ENCODE results near the gene PTPRN2.

Gene PTPRN2

DNA sequence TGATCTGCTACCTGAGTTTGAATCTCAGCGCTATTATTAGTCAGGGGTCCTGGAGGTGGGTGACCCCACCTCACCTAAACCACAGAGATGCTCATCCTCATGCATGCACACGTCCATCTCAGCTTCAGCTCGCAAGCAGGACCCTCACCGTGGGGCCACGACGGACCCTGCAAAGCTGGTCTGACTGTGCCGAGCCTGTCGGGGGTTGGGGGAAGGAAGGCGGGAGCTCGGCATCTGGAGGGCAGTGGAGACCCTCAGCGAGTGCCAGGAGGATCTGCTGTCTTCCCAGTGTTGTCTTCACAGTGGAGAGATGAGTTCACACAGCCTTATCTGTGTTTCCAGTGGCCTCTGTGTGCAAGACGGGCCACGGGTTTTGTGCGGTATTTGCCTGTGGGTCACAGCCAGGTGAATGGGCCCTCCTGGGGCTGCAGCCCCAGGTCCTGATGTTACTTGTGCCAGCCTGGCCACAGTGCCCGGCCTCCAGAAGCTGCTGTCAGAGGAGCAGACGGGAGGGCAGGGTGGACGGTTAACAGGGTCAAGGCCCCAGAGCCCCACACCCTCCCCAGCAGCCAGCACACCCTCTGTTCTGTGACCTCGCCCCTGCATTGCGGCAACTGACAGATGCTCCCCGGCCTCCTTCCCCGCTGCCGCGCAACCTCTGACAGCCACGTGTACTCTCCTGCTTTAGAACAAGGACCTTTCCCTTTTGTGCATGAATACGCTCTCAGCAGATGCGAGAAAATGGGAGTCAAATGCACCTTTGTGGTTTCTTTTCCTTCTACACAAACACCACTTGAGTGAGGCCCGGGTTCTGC is 722.1 kb downstream of the PTPRN2 start:
- H3K27me3 Mint-ChIP-seq: no peaks in the 10 kb centered on the region
- CTCF ChIA-PET: no interaction called here
- no peak overlapping the region for H3K4me3 Mint-ChIP-seq
- peaks cover 7% of the 10 kb centered on the region for H3K9me3 Mint-ChIP-seq
- DNase-seq: no peak
- H3K27ac Mint-ChIP-seq: no peak overlapping the region
- no peaks in the 10 kb centered on the region for H3K36me3 Mint-ChIP-seq
- peaks cover 3% of the 10 kb centered on the region for H3K4me1 Mint-ChIP-seq

DNA sequence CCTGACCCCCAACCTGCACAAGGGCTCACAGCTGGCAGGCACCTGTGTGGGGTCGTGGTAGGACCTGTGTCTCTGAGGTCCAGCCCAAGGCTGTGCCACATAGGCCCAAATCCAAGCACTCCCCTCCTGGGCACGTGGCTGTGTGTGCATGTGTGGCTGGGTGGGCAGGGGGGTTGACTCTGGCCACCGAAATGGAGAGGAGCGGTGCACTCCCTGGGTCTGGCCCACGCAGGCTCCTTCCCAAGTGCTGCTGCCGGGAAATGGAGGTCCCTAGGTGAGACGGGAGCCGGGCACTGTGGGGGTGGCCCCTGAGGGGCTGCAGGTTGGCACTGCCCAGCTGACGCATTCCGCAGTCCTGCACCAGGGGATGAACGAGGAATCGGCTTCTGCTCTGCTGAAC is 722.7 kb downstream of the PTPRN2 start:
- no peaks in the 10 kb centered on the region for H3K4me1 Mint-ChIP-seq
- no peak for DNase-seq
- no peak overlapping the region for H3K27ac Mint-ChIP-seq
- H3K4me3 Mint-ChIP-seq: no peak overlapping the region
- H3K9me3 Mint-ChIP-seq: peaks cover 7% of the 10 kb centered on the region
- H3K36me3 Mint-ChIP-seq: no peaks in the 10 kb centered on the region
- no peaks in the 10 kb centered on the region for H3K27me3 Mint-ChIP-seq
- CTCF ChIA-PET: no interaction called here

DNA sequence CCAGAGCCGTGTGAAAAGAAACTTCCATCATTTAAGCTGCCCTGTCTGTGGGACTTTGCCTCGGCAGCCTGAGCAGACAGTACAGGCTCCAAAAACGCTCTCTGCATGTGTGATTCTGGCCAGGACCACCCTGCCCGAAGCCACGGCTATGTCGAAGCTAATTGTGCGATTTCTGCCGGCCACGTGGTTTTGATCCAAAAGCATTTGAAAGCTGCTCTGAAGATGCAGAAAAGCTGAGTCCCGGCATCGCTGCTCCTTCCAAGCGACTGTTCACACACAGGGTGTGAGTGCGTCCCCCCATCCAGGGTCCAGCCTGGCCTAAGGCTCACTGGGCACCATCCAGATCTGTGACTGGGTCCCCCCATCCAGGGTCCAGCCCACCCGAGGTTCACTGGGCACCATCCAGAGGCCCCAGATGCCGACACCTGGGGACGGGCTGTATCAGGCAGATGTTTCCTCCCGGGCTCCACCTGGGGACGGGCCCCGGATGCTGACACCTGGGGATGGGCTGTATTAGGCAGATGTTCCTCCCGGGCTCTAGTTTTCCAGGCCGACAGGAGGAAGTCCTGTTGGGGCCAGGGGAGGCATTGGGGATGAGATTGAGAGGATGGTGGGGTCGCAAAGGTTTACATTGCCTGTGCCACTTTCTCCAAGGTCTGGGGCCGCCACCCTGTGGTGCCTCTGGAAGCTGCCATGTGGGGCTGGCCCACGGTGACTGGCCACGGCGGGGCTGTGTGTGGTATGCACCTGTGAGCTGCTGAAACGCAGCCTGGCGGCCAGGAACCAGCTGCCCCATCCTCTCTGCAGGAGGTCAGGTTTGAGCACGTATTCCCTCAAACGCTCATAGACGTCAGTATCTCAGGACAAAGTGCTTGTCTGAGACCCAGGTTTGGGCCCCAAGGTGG is 723.5 kb downstream of the PTPRN2 start:
- H3K4me1 Mint-ChIP-seq: no peaks in the 10 kb centered on the region

DNA sequence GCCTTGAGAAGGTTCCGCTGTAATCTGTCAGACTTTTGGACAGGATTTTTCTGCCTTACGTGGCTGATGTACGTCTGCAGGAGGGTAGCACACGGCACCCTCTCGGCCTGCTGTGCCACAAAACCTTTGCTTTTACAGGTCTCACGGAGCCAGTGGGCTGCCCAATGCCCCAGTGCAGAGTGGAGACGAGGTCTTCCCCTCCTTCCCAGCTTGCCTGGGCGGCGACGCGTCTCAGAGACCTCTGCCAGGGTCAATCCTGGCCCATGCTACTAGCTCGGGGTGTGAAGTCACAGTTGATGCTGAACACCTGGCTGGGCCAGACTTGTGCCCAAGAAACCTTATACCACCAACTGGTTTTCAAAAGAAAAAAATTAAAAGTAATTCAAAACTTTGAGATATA is 724.4 kb downstream of the PTPRN2 start:
- Mint-ChIP-seq H3K9me3 (peaks cover 7% of the 10 kb centered on the region), H3K4me3 (no peak overlapping the region), H3K4me1 (no peaks in the 10 kb centered on the region), H3K36me3 (no peaks in the 10 kb centered on the region), H3K27ac (no peak overlapping the region), H3K27me3 (no peaks in the 10 kb centered on the region)
- no peak for DNase-seq
- CTCF ChIA-PET: no interaction called here

More for the DNA sequence above, 723.5 kb downstream of the PTPRN2 start:
- no peak overlapping the region for H3K27ac Mint-ChIP-seq
- H3K4me3 Mint-ChIP-seq: no peak overlapping the region
- H3K36me3 Mint-ChIP-seq: no peaks in the 10 kb centered on the region
- peak; percentile 31 for DNase-seq
- no peaks in the 10 kb centered on the region for H3K27me3 Mint-ChIP-seq
- CTCF ChIA-PET: no interaction called here
- H3K9me3 Mint-ChIP-seq: peaks cover 7% of the 10 kb centered on the region

- no peak for DNase-seq
- Mint-ChIP-seq H3K4me1 (no peaks in the 10 kb centered on the region), H3K9me3 (peaks cover 7% of the 10 kb centered on the region), H3K27me3 (no peaks in the 10 kb centered on the region), H3K36me3 (no peaks in the 10 kb centered on the region), H3K27ac (no peak overlapping the region), H3K4me3 (no peak overlapping the region)
- CTCF ChIA-PET: no interaction called here
Measured at GRCh38 chr7:157862731-157863130, 724.9 kb downstream of the PTPRN2 start.

DNA sequence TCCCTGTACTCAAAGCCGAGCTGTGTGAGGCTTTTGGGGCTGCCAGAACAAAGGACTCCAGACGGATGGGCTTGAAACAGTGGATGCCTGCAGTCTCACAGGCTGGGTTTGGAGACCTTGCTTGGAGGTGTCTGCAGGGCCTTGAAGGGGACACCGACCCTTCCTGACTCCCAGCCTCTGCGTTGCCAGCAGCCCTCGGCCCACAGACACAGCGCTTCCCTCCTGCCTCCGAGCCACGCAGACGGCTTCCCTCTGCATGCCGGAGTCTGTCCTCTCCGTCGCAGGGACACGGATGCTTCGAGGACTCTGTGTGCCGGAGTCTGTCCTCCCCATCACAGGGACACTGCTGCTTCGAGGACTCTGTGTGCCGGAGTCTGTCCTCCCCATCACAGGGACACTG is 726.1 kb downstream of the PTPRN2 start:
- Mint-ChIP-seq H3K9me3 (peaks cover 3% of the 10 kb centered on the region), H3K4me3 (no peak overlapping the region), H3K36me3 (no peaks in the 10 kb centered on the region), H3K27me3 (no peaks in the 10 kb centered on the region), H3K4me1 (no peaks in the 10 kb centered on the region), H3K27ac (no peak overlapping the region)
- CTCF ChIA-PET: no interaction called here
- no peak for DNase-seq

GRCh38 chr7:157861031-157861491 is 726.6 kb downstream of the PTPRN2 start:
- H3K27ac Mint-ChIP-seq: no peak overlapping the region
- H3K4me3 Mint-ChIP-seq: no peak overlapping the region
- DNase-seq: no peak
- H3K36me3 Mint-ChIP-seq: no peaks in the 10 kb centered on the region
- CTCF ChIA-PET: no interaction called here
- no peaks in the 10 kb centered on the region for H3K9me3 Mint-ChIP-seq
- H3K27me3 Mint-ChIP-seq: no peaks in the 10 kb centered on the region
- no peaks in the 10 kb centered on the region for H3K4me1 Mint-ChIP-seq

DNA sequence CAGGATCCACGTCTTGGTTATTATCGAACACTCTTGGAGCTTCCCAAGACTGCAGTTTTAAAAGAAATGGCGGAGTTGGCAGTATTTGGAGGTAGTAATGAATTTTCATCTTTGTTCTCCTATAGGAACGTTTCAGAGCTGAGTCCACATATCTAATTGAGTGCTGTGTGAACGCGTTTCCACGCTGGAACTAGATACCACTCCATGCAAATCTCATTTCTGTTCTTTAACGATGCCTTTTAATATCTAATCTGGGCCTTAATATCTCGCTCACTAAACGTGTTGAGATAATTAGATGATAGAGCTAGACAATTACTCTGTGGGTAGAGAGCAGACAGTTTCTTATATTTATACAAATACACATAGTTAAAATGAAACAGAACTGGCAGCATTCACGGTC is 727.2 kb downstream of the PTPRN2 start:
- CTCF ChIA-PET: no interaction called here
- H3K4me1 Mint-ChIP-seq: no peaks in the 10 kb centered on the region
- no peaks in the 10 kb centered on the region for H3K36me3 Mint-ChIP-seq
- H3K27ac Mint-ChIP-seq: no peak overlapping the region
- no peak overlapping the region for H3K4me3 Mint-ChIP-seq
- no peaks in the 10 kb centered on the region for H3K9me3 Mint-ChIP-seq
- no peak for DNase-seq
- H3K27me3 Mint-ChIP-seq: peaks cover 1% of the 10 kb centered on the region

GRCh38 chr7:157859915-157860314 is 727.7 kb downstream of the PTPRN2 start:
- Mint-ChIP-seq H3K4me1 (no peaks in the 10 kb centered on the region), H3K9me3 (no peaks in the 10 kb centered on the region), H3K27me3 (peaks cover 4% of the 10 kb centered on the region), H3K27ac (no peak overlapping the region), H3K36me3 (no peaks in the 10 kb centered on the region), H3K4me3 (no peak overlapping the region)
- no peak for DNase-seq
- CTCF ChIA-PET: no interaction called here

- Mint-ChIP-seq H3K27ac (no peak overlapping the region), H3K36me3 (no peaks in the 10 kb centered on the region), H3K9me3 (no peaks in the 10 kb centered on the region), H3K4me1 (no peaks in the 10 kb centered on the region), H3K4me3 (no peak overlapping the region), H3K27me3 (peaks cover 9% of the 10 kb centered on the region)
- no peak for DNase-seq
- CTCF ChIA-PET: no interaction called here
Measured at GRCh38 chr7:157857578-157858075, 730.0 kb downstream of the PTPRN2 start.

GRCh38 chr7:157856873-157857577 is 730.6 kb downstream of the PTPRN2 start:
- H3K27me3 Mint-ChIP-seq: peaks cover 9% of the 10 kb centered on the region

DNA sequence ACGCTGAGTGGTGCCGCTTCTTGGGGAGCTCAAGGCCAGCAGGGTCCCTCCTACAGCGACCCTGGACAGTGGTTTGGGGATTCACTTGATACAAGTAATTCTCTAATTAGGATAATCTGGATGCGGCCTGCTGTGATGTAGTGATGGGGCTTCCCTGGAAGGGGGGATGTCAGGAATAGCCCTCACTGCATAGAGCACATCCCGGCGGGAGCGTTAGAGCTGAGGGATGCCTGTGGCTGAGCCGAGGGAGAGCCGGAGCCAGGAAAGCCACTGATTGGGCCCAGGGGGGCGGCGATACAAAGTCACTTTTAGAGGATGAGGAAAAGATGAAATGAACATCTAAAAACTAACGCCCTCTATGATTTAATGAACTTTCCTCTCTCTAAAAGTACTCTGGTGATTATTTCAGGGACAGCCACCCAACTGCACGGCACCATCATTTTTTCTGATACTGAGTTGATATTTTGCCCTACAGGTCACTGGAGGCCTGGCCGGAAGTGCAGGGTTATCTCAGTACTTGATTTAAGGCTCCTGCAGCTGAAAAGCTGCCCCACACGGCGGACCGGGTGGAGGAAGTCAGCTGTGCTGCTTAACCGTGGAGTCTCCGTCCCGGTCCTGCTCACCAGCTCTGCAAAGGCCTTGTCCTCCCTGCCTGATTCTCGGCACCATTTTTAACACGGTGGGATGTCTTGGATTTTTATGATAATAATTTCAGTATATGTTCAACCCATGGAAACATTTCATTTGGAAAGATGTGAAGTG is 732.0 kb downstream of the PTPRN2 start:
- H3K9me3 Mint-ChIP-seq: no peaks in the 10 kb centered on the region
- no peak overlapping the region for H3K4me3 Mint-ChIP-seq
- H3K4me1 Mint-ChIP-seq: peaks cover 16% of the 10 kb centered on the region
- H3K27ac Mint-ChIP-seq: no peak overlapping the region
- no peak for DNase-seq
- CTCF ChIA-PET: no interaction called here
- no peaks in the 10 kb centered on the region for H3K36me3 Mint-ChIP-seq
- peaks cover 9% of the 10 kb centered on the region for H3K27me3 Mint-ChIP-seq

More at GRCh38 chr7:157856873-157857577, 730.6 kb downstream of the PTPRN2 start:
- Mint-ChIP-seq H3K9me3 (no peaks in the 10 kb centered on the region), H3K36me3 (no peaks in the 10 kb centered on the region), H3K4me1 (peaks cover 5% of the 10 kb centered on the region), H3K27ac (no peak overlapping the region), H3K4me3 (no peak overlapping the region)
- CTCF ChIA-PET: no interaction called here
- DNase-seq: no peak

- no peak for DNase-seq
- Mint-ChIP-seq H3K27ac (no peak overlapping the region), H3K4me3 (no peak overlapping the region), H3K4me1 (peaks cover 19% of the 10 kb centered on the region), H3K36me3 (no peaks in the 10 kb centered on the region), H3K9me3 (no peaks in the 10 kb centered on the region), H3K27me3 (peaks cover 13% of the 10 kb centered on the region)
- CTCF ChIA-PET: no interaction called here
Measured at GRCh38 chr7:157855016-157855415, 732.6 kb downstream of the PTPRN2 start.

All from activated naive CD4-positive, alpha-beta T cell treated with anti-CD3 and anti-CD28 coated beads, Interleukin-2, amount 10 ng/mL, durations not matched to agents 7 days and 5 days (primary cell).